Activated naive CD4-positive, alpha-beta T cell treated with anti-CD3 and anti-CD28 coated beads for 36 hours (primary cell): ENCODE results near the gene ADAMTS13. TPM values are rescaled to one million over a fixed set of nuclear protein-coding genes. Genes with fewer than 3 reads are reported as not detected.

ENCODE experiments used
- CTCF ChIA-PET: fragments of 350-600 bp; sonication (Branson Sonifier 250); formaldehyde crosslinking; loops from one replicate; lab custom pipeline; 2021; ENCODE audit warnings: antibody characterized with exemption; lab: Charles Lee
- DNase-seq: peaks from one replicate; pipeline ENCODE4 v3.0.0-alpha.2; 2020
- H3K27ac Mint-ChIP-seq: one replicate; pipeline ENCODE4 v1.8.0; 2021; ENCODE audit warnings: mild to moderate bottlenecking, mixed read lengths
- H3K27me3 Mint-ChIP-seq: one replicate; pipeline ENCODE4 v1.8.0; 2021; ENCODE audit warnings: low read depth, mixed read lengths
- H3K36me3 Mint-ChIP-seq: one replicate; pipeline ENCODE4 v1.8.0; 2021; ENCODE audit warnings: low read depth, mixed read lengths
- H3K4me1 Mint-ChIP-seq: one replicate; pipeline ENCODE4 v1.8.0; 2021; ENCODE audit warnings: low read depth, mixed read lengths
- H3K4me3 Mint-ChIP-seq: one replicate; pipeline ENCODE4 v1.8.0; 2021; ENCODE audit warnings: mild to moderate bottlenecking, moderate library complexity, mixed read lengths
- H3K9me3 Mint-ChIP-seq: one replicate; pipeline ENCODE4 v1.8.0; 2021; ENCODE audit warnings: mixed read lengths
- intact Hi-C: fragments of 100-400 bp; cut with micrococcal nuclease; formaldehyde crosslinking; loops from one replicate; pipeline ENCODE4 v1.15.1; 2023
- total RNA-seq, 2 experiments: library from RNA; stranded (reverse); gene quantifications; one replicate each; pipeline ENCODE4 v1.2.3, GENCODE V29; 2021

The ADAMTS13 gene
- total RNA-seq, 2 experiments from 2014 or later: 3.0 to 3.2 TPM

GRCh38 chr9:133408042-133408441 lies 14.1 kb upstream of the ADAMTS13 start:
- no peak for DNase-seq
- Mint-ChIP-seq H3K4me3 (no peak overlapping the region), H3K27me3 (no peaks in the 10 kb centered on the region), H3K36me3 (peaks cover 27% of the 10 kb centered on the region), H3K4me1 (peaks cover 10% of the 10 kb centered on the region), H3K27ac (no peak overlapping the region), H3K9me3 (no peaks in the 10 kb centered on the region)
- intact Hi-C loops: no loop called here
- CTCF ChIA-PET: interaction anchor here (0.6 to 0.9 kb wide), 2 partner anchors 71 to 102 kb away, joined by 3 read pairs; partner anchors contain the start of gene SLC2A6

GRCh38 chr9:133415170-133415569 lies 7.0 kb upstream of the ADAMTS13 start:
- no peak for DNase-seq
- Mint-ChIP-seq H3K4me1 (peaks cover 45% of the 10 kb centered on the region), H3K4me3 (peak overlapping the region; percentile 6), H3K27ac (peak overlapping the region; percentile 85), H3K9me3 (no peaks in the 10 kb centered on the region), H3K36me3 (peaks cover 37% of the 10 kb centered on the region), H3K27me3 (no peaks in the 10 kb centered on the region)
- CTCF ChIA-PET: interaction anchor here (0.6 to 1.6 kb wide), 3 partner anchors 11 to 232 kb away, joined by 3 to 6 read pairs (median 3); no protein-coding TSS in a partner anchor
- intact Hi-C loops: loop anchor here (10.0 kb wide), 1 partner anchor 380 kb away; the partner anchor contains the start of gene GTF3C5

GRCh38 chr9:133417541-133418461 lies 4.4 kb upstream of the ADAMTS13 start, which contains the start of gene REXO4:
REXO4 (minus strand) TSS chr9:133418010; CDS start chr9:133417844, 166 bp downstream.
- H3K9me3 Mint-ChIP-seq: no peaks in the 10 kb centered on the region
- H3K27me3 Mint-ChIP-seq: no peaks in the 10 kb centered on the region
- H3K27ac Mint-ChIP-seq: peak within 1 kb of the TSS; percentile 91
- H3K4me1 Mint-ChIP-seq: peaks cover 54% of the 10 kb centered on the region
- peak within 1 kb of the TSS; percentile 92 for H3K4me3 Mint-ChIP-seq
- DNase-seq: peak; percentile 86
- CTCF ChIA-PET: interaction anchor here (1.0 to 1.1 kb wide), 2 partner anchors 12 to 62 kb away, joined by 3 read pairs; no protein-coding TSS in a partner anchor
- intact Hi-C loops: loop anchor here (2.0 to 10.0 kb wide), 4 partner anchors 41 to 383 kb away; partner anchors contain the start of genes CACFD1, GTF3C5, MED22 and RPL7A
- peaks cover 30% of the 10 kb centered on the region for H3K36me3 Mint-ChIP-seq

- Mint-ChIP-seq H3K27ac (peak overlapping the region; percentile 91), H3K9me3 (no peaks in the 10 kb centered on the region), H3K4me3 (peak overlapping the region; percentile 92), H3K27me3 (no peaks in the 10 kb centered on the region), H3K36me3 (peaks cover 25% of the 10 kb centered on the region), H3K4me1 (peaks cover 51% of the 10 kb centered on the region)
- CTCF ChIA-PET: interaction anchor here (0.6 kb wide), 2 partner anchors 29 to 201 kb away, joined by 3 to 4 read pairs; no protein-coding TSS in a partner anchor
- no peak for DNase-seq
- intact Hi-C loops: loop anchor here (2.0 to 10.0 kb wide), 3 partner anchors 40 to 384 kb away; partner anchors contain the start of genes CACFD1 and GTF3C5
Observed at GRCh38 chr9:133419005-133419404, 3.2 kb upstream of the ADAMTS13 start.

- Mint-ChIP-seq H3K36me3 (peaks cover 15% of the 10 kb centered on the region), H3K4me3 (no peak overlapping the region), H3K9me3 (no peaks in the 10 kb centered on the region), H3K27me3 (peaks cover 5% of the 10 kb centered on the region), H3K4me1 (peaks cover 38% of the 10 kb centered on the region), H3K27ac (peak overlapping the region; percentile 31)
- DNase-seq: peak; percentile 21
- intact Hi-C loops: no loop called here
- CTCF ChIA-PET: interaction anchor here (0.7 kb wide), 1 partner anchor 58 kb away, joined by 3 read pairs; no protein-coding TSS in a partner anchor
Observed at GRCh38 chr9:133420392-133420827, 1.8 kb upstream of the ADAMTS13 start.

GRCh38 chr9:133423216-133423615 lies 1.0 kb downstream of the ADAMTS13 start:
- no peak for DNase-seq
- H3K36me3 Mint-ChIP-seq: no peaks in the 10 kb centered on the region
- H3K4me1 Mint-ChIP-seq: peaks cover 27% of the 10 kb centered on the region
- H3K27me3 Mint-ChIP-seq: peaks cover 27% of the 10 kb centered on the region
- no peak overlapping the region for H3K27ac Mint-ChIP-seq
- intact Hi-C loops: no loop called here
- no peak overlapping the region for H3K4me3 Mint-ChIP-seq
- CTCF ChIA-PET: no interaction called here
- no peaks in the 10 kb centered on the region for H3K9me3 Mint-ChIP-seq

- Mint-ChIP-seq H3K27me3 (peaks cover 27% of the 10 kb centered on the region), H3K36me3 (no peaks in the 10 kb centered on the region), H3K27ac (no peak overlapping the region), H3K9me3 (no peaks in the 10 kb centered on the region), H3K4me3 (no peak overlapping the region), H3K4me1 (peaks cover 18% of the 10 kb centered on the region)
- CTCF ChIA-PET: no interaction called here
- intact Hi-C loops: no loop called here
- DNase-seq: no peak
Observed at GRCh38 chr9:133424187-133424586, 2.0 kb downstream of the ADAMTS13 start.

- DNase-seq: no peak
- Mint-ChIP-seq H3K27ac (no peak overlapping the region), H3K4me3 (no peak overlapping the region), H3K36me3 (no peaks in the 10 kb centered on the region), H3K27me3 (peaks cover 30% of the 10 kb centered on the region), H3K4me1 (peaks cover 16% of the 10 kb centered on the region), H3K9me3 (no peaks in the 10 kb centered on the region)
- CTCF ChIA-PET: no interaction called here
- intact Hi-C loops: no loop called here
Observed at GRCh38 chr9:133425049-133425632, 3.0 kb downstream of the ADAMTS13 start.

GRCh38 chr9:133426011-133426410 lies 3.8 kb downstream of the ADAMTS13 start:
- peaks cover 33% of the 10 kb centered on the region for H3K27me3 Mint-ChIP-seq
- H3K36me3 Mint-ChIP-seq: no peaks in the 10 kb centered on the region
- intact Hi-C loops: no loop called here
- H3K4me3 Mint-ChIP-seq: no peak overlapping the region
- no peaks in the 10 kb centered on the region for H3K9me3 Mint-ChIP-seq
- CTCF ChIA-PET: no interaction called here
- no peak for DNase-seq
- H3K4me1 Mint-ChIP-seq: peaks cover 14% of the 10 kb centered on the region
- no peak overlapping the region for H3K27ac Mint-ChIP-seq

- Mint-ChIP-seq H3K4me1 (peaks cover 9% of the 10 kb centered on the region), H3K4me3 (no peak overlapping the region), H3K27me3 (peaks cover 33% of the 10 kb centered on the region), H3K36me3 (no peaks in the 10 kb centered on the region), H3K9me3 (no peaks in the 10 kb centered on the region), H3K27ac (no peak overlapping the region)
- CTCF ChIA-PET: no interaction called here
- no peak for DNase-seq
- intact Hi-C loops: no loop called here
Observed at GRCh38 chr9:133427658-133428348, 5.6 kb downstream of the ADAMTS13 start.

- Mint-ChIP-seq H3K36me3 (no peaks in the 10 kb centered on the region), H3K4me3 (no peak overlapping the region), H3K9me3 (no peaks in the 10 kb centered on the region), H3K27ac (no peak overlapping the region), H3K4me1 (peaks cover 9% of the 10 kb centered on the region), H3K27me3 (peaks cover 33% of the 10 kb centered on the region)
- intact Hi-C loops: no loop called here
- CTCF ChIA-PET: no interaction called here
- DNase-seq: no peak
Observed at GRCh38 chr9:133428617-133429101, 6.5 kb downstream of the ADAMTS13 start.
